Smooth muscle cell (in vitro differentiated cells): ENCODE results near the gene TMEM131L. TPM values are rescaled to one million over a fixed set of nuclear protein-coding genes. Genes with fewer than 3 reads are reported as not detected.

ENCODE experiments used
- DNase-seq: peaks from one replicate; lab custom pipeline; 2025; ENCODE audit not compliant: unreplicated experiment; lab: John Stamatoyannopoulos, UW
- H2AFZ ChIP-seq: fragments of 200-600 bp; sonication (generic); 2 replicates; pipeline ENCODE4 v1.6.0; 2016; ENCODE audit warnings: antibody characterized with exemption, low read depth, mild to moderate bottlenecking
- H3F3A ChIP-seq: fragments of 200-600 bp; sonication (generic); 2 replicates; pipeline ENCODE4 v1.6.0; 2017; ENCODE audit warnings: antibody characterized with exemption, low read depth
- H3K27ac ChIP-seq: fragments of 200-600 bp; sonication (generic); 2 replicates; pipeline ENCODE4 v1.5.1; 2016; ENCODE audit warnings: low read depth, mild to moderate bottlenecking
- H3K27me3 ChIP-seq: fragments of 200-600 bp; sonication (generic); 2 replicates; pipeline ENCODE4 v1.6.1; 2016; ENCODE audit warnings: low read depth, mild to moderate bottlenecking
- H3K36me3 ChIP-seq: fragments of 200-600 bp; sonication (generic); 2 replicates; pipeline ENCODE4 v1.5.1; 2016; ENCODE audit warnings: low read depth
- H3K4me1 ChIP-seq: fragments of 200-600 bp; sonication (generic); 2 replicates; pipeline ENCODE4 v1.5.1; 2016; ENCODE audit warnings: low read depth
- H3K4me2 ChIP-seq: fragments of 200-600 bp; sonication (generic); 2 replicates; pipeline ENCODE4 v1.6.0; 2016; ENCODE audit warnings: mild to moderate bottlenecking
- H3K4me3 ChIP-seq: fragments of 200-600 bp; sonication (generic); 2 replicates; pipeline ENCODE4 v1.5.1; 2016; ENCODE audit warnings: mild to moderate bottlenecking
- H3K79me2 ChIP-seq: fragments of 200-600 bp; sonication (generic); 2 replicates; pipeline ENCODE4 v1.6.0; 2016; ENCODE audit warnings: low read depth, mild to moderate bottlenecking
- H3K9ac ChIP-seq: fragments of 200-600 bp; sonication (generic); 2 replicates; pipeline ENCODE4 v1.6.0; 2016; ENCODE audit warnings: low read depth
- H3K9me3 ChIP-seq: fragments of 200-600 bp; sonication (generic); replicated peaks from 2 replicates; pipeline ENCODE4 v1.5.1; 2016; ENCODE audit warnings: low read depth
- H4K20me1 ChIP-seq: fragments of 200-600 bp; sonication (generic); 2 replicates; pipeline ENCODE4 v1.6.0; 2016; ENCODE audit warnings: low read depth
- WGBS: methylation state at CpG from one replicate; pipeline ENCODE4 v1.1.7; 2016; ENCODE audit warnings: low lambda C conversion rate; 5-methylcytosine and 5-hydroxymethylcytosine counted together
- polyA plus RNA-seq: library from polyadenylated mRNA; unstranded; fragments of >200 nt; fragmentation: Nextera tagmentation; extraction: Ambion mirVana; gene quantifications from 2 replicates; pipeline ENCODE4 v1.2.1, GENCODE V29; 2016
- total RNA-seq: library from RNA; depleted of rRNA; stranded (reverse); fragments of >200 nt; gene quantifications from 2 replicates; pipeline ENCODE4 v1.2.3, GENCODE V29; 2014
- TF ChIP-seq, protein P1 (sequence below): fragments of 200-600 bp; sonication (generic); IDR thresholded peaks from 2 replicates; pipeline ENCODE4 v1.5.1; 2017; ENCODE audit warnings: borderline replicate concordance, mild to moderate bottlenecking, antibody characterized with exemption; ENCODE audit not compliant: insufficient read depth, poor library complexity, severe bottlenecking

The TMEM131L gene
- total and polyA plus RNA-seq, 2 experiments from 2014 or later: 4.3 to 6.7 TPM

GRCh38 chr4:153572609-153573008 lies 106.4 kb downstream of the TMEM131L start:
- Histone ChIP-seq H2AFZ (no peak overlapping the region), H3K36me3 (no peaks in the 10 kb centered on the region), H3K4me3 (no peak overlapping the region), H3K4me2 (no peak overlapping the region), H3K79me2 (no peaks in the 10 kb centered on the region), H3K27me3 (no peaks in the 10 kb centered on the region), H3F3A (no peaks in the 10 kb centered on the region), H3K9me3 (no peaks in the 10 kb centered on the region), H3K9ac (no peak overlapping the region), H3K27ac (no peak overlapping the region), H4K20me1 (no peaks in the 10 kb centered on the region), H3K4me1 (no peaks in the 10 kb centered on the region)
- 100% methylated on average over 3 of the region's 3 CpGs for WGBS
- TF ChIP-seq, protein P1, sequence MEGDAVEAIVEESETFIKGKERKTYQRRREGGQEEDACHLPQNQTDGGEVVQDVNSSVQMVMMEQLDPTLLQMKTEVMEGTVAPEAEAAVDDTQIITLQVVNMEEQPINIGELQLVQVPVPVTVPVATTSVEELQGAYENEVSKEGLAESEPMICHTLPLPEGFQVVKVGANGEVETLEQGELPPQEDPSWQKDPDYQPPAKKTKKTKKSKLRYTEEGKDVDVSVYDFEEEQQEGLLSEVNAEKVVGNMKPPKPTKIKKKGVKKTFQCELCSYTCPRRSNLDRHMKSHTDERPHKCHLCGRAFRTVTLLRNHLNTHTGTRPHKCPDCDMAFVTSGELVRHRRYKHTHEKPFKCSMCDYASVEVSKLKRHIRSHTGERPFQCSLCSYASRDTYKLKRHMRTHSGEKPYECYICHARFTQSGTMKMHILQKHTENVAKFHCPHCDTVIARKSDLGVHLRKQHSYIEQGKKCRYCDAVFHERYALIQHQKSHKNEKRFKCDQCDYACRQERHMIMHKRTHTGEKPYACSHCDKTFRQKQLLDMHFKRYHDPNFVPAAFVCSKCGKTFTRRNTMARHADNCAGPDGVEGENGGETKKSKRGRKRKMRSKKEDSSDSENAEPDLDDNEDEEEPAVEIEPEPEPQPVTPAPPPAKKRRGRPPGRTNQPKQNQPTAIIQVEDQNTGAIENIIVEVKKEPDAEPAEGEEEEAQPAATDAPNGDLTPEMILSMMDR: no peak
- DNase-seq: no peak

- 97% methylated on average over 7 of the region's 7 CpGs for WGBS
- no peak overlapping the region for H3K4me3 ChIP-seq
- no peaks in the 10 kb centered on the region for H3K4me1 ChIP-seq
- H3K79me2 ChIP-seq: no peaks in the 10 kb centered on the region
- H4K20me1 ChIP-seq: no peaks in the 10 kb centered on the region
- H3K4me2 ChIP-seq: no peak overlapping the region
- no peak overlapping the region for H3K27ac ChIP-seq
- H2AFZ ChIP-seq: no peak overlapping the region
- no peak overlapping the region for H3K9ac ChIP-seq
- no peaks in the 10 kb centered on the region for H3K27me3 ChIP-seq
- H3K36me3 ChIP-seq: no peaks in the 10 kb centered on the region
- no peaks in the 10 kb centered on the region for H3K9me3 ChIP-seq
- TF ChIP-seq, protein P1: no peak
- no peak for DNase-seq
- no peaks in the 10 kb centered on the region for H3F3A ChIP-seq
Observed at GRCh38 chr4:153573221-153573620, 107.1 kb downstream of the TMEM131L start.

- no peaks in the 10 kb centered on the region for H3K27me3 ChIP-seq
- H3K9ac ChIP-seq: no peak overlapping the region
- no peaks in the 10 kb centered on the region for H3K4me1 ChIP-seq
- no peak overlapping the region for H3K4me3 ChIP-seq
- H3K27ac ChIP-seq: no peak overlapping the region
- no peak overlapping the region for H3K4me2 ChIP-seq
- no peak overlapping the region for H2AFZ ChIP-seq
- H3K9me3 ChIP-seq: no peaks in the 10 kb centered on the region
- no peaks in the 10 kb centered on the region for H3K79me2 ChIP-seq
- no peaks in the 10 kb centered on the region for H3F3A ChIP-seq
- TF ChIP-seq, protein P1: peak; percentile 45
- DNase-seq: no peak
- no peaks in the 10 kb centered on the region for H3K36me3 ChIP-seq
- WGBS: 90% methylated on average over 4 of the region's 4 CpGs
- no peaks in the 10 kb centered on the region for H4K20me1 ChIP-seq
Observed at GRCh38 chr4:153573881-153574802, 108.0 kb downstream of the TMEM131L start.

DNA sequence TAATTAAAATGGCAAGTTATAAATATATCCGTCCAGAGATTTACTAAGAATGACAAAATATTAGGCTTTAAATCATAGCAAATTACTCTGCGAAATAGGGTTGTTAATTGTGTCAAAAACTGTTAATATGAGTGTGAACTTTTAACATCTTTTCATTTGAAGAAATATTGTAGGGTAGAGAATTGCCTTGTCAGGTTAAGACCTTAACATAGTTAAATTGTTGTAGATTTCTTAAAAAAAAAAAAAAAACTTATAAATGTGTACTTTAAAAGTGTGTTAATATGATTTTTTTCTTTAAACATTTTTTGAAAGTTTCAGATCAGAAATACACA lies 110.2 kb downstream of the TMEM131L start:
- Histone ChIP-seq H3K9ac (no peak overlapping the region), H4K20me1 (no peaks in the 10 kb centered on the region), H3K4me1 (no peaks in the 10 kb centered on the region), H3K4me3 (no peak overlapping the region), H3K4me2 (no peak overlapping the region), H3F3A (no peaks in the 10 kb centered on the region), H2AFZ (no peak overlapping the region), H3K79me2 (no peaks in the 10 kb centered on the region), H3K36me3 (no peaks in the 10 kb centered on the region), H3K9me3 (no peaks in the 10 kb centered on the region), H3K27ac (no peak overlapping the region), H3K27me3 (no peaks in the 10 kb centered on the region)
- 35% methylated on average over 2 of the region's 2 CpGs for WGBS
- DNase-seq: no peak
- TF ChIP-seq, protein P1: no peak
